Brain pericyte (primary cell): ENCODE measurements around the gene CBX1.
"Not testable (repeated sequence)": the region's sequence is repeated elsewhere in the genome, so short reads cannot be mapped to it uniquely, and the experiment has no call there.

Source experiments
- DNase-seq: peaks from one replicate; pipeline ENCODE4 v3.0.0-alpha.2; 2012; ENCODE audit warnings: low read depth, low spot score

CBX1 gene

GRCh38 chr17:48072811-48073210 lies 28.5 kb downstream of the CBX1 start:
- not testable (repeated sequence) for DNase-seq

- DNase-seq: no peak
Observed at GRCh38 chr17:48071654-48072053, 29.6 kb downstream of the CBX1 start.

- no peak for DNase-seq
Observed at GRCh38 chr17:48070195-48070594, 31.1 kb downstream of the CBX1 start.

- DNase-seq: no peak
Observed at GRCh38 chr17:48068491-48068961, 32.8 kb downstream of the CBX1 start.

GRCh38 chr17:48067808-48068207 lies 33.5 kb downstream of the CBX1 start:
- DNase-seq: not testable (repeated sequence)

GRCh38 chr17:48067245-48067644 lies 34.0 kb downstream of the CBX1 start:
- DNase-seq: no peak

- no peak for DNase-seq
Observed at GRCh38 chr17:48066656-48067055, 34.6 kb downstream of the CBX1 start.

GRCh38 chr17:48066192-48066591 lies 35.1 kb downstream of the CBX1 start:
- no peak for DNase-seq

- no peak for DNase-seq
Observed at GRCh38 chr17:48064638-48065037, 36.6 kb downstream of the CBX1 start.

GRCh38 chr17:48062273-48062672 lies 39.0 kb downstream of the CBX1 start:
- no peak for DNase-seq

GRCh38 chr17:48060249-48060648 lies 41.0 kb downstream of the CBX1 start:
- no peak for DNase-seq

- no peak for DNase-seq
Observed at GRCh38 chr17:48059125-48059668, 42.1 kb downstream of the CBX1 start.

GRCh38 chr17:48058393-48059124 lies 42.7 kb downstream of the CBX1 start:
- no peak for DNase-seq

GRCh38 chr17:48057626-48058025 lies 43.7 kb downstream of the CBX1 start:
- DNase-seq: no peak

- no peak for DNase-seq
Observed at GRCh38 chr17:48056879-48057278, 44.4 kb downstream of the CBX1 start.

GRCh38 chr17:48056246-48056745 lies 45.0 kb downstream of the CBX1 start:
- DNase-seq: no peak

- DNase-seq: no peak
Observed at GRCh38 chr17:48055531-48056245, 45.6 kb downstream of the CBX1 start.

- no peak for DNase-seq
Observed at GRCh38 chr17:48054238-48055185, 46.8 kb downstream of the CBX1 start.

- DNase-seq: no peak
Observed at GRCh38 chr17:48053758-48054237, 47.5 kb downstream of the CBX1 start.

GRCh38 chr17:48052956-48053757 lies 48.1 kb downstream of the CBX1 start:
- DNase-seq: peak; percentile 58
